HepG2 (cell line): ENCODE results near the gene EBF4. TPM values are rescaled to one million over a fixed set of nuclear protein-coding genes. Genes with fewer than 3 reads are reported as not detected.

ENCODE experiments used
- AKAP8 ChIP-seq: sonication (generic); formaldehyde crosslinking; IDR thresholded peaks from 2 replicates; pipeline ENCODE4 v1.5.1; 2020; ENCODE audit warnings: mild to moderate bottlenecking, missing genetic modification reagents
- ATM ChIP-seq: fragments of 450-650 bp; IDR thresholded peaks from 2 replicates; pipeline ENCODE4 v1.7.1; 2017; ENCODE audit warnings: mild to moderate bottlenecking, borderline replicate concordance
- FOXP1 ChIP-seq, 2 experiments: fragments of 450-650 bp in 1 of 2; IDR thresholded peaks; 2 replicates each; pipeline ENCODE4 v1.6.1; 2017 to 2018; ENCODE audit warnings: antibody characterized with exemption in 1 of 2
- GATA4 ChIP-seq: sonication (generic); IDR thresholded peaks from 2 replicates; pipeline ENCODE4 v1.6.1; 2016; ENCODE audit warnings: antibody characterized with exemption, low read depth, borderline replicate concordance
- ISX ChIP-seq: sonication (generic); formaldehyde crosslinking; conservative IDR thresholded peaks from 2 replicates; pipeline ENCODE4 v1.5.0; 2020; ENCODE audit warnings: missing genetic modification reagents
- KAT7 ChIP-seq: IDR thresholded peaks from 2 replicates; pipeline ENCODE4 v1.6.1; 2018; ENCODE audit warnings: borderline replicate concordance, missing compliant biosample characterization
- KDM3A ChIP-seq: IDR thresholded peaks from 2 replicates; pipeline ENCODE4 v1.6.1; 2018; ENCODE audit warnings: low read depth, missing compliant biosample characterization
- KDM5B ChIP-seq: sonication (generic); formaldehyde crosslinking; IDR thresholded peaks from 2 replicates; pipeline ENCODE4 v1.4.0; 2020; ENCODE audit warnings: missing genetic modification reagents, mild to moderate bottlenecking, borderline replicate concordance
- NFYB ChIP-seq: sonication (generic); formaldehyde crosslinking; IDR thresholded peaks from 2 replicates; pipeline ENCODE4 v1.4.0; 2020; ENCODE audit warnings: missing genetic modification reagents
- POLR2A ChIP-seq, 2 experiments: IDR thresholded peaks; 2 replicates each; pipeline ENCODE4 v1.6.1; 2011; ENCODE audit warnings: low read depth in 2 of 2, low read length in 2 of 2, mild to moderate bottlenecking in 1 of 2, moderate library complexity in 1 of 2; ENCODE audit not compliant: insufficient read depth in 1 of 2
- RAD51 ChIP-seq: fragments of 450-650 bp; IDR thresholded peaks from 2 replicates; pipeline ENCODE4 v1.6.1; 2016; ENCODE audit warnings: borderline replicate concordance
- REXO4 ChIP-seq: sonication (generic); formaldehyde crosslinking; IDR thresholded peaks from 2 replicates; pipeline ENCODE4 v1.8.0; 2022; ENCODE audit warnings: missing genetic modification reagents, mild to moderate bottlenecking, borderline replicate concordance
- RFX1 ChIP-seq: fragments of 450-650 bp; IDR thresholded peaks from 2 replicates; pipeline ENCODE4 v1.6.1; 2017
- SAP130 ChIP-seq: IDR thresholded peaks from 2 replicates; pipeline ENCODE4 v1.6.1; 2016; ENCODE audit warnings: low read depth
- SATB2 ChIP-seq: sonication (generic); formaldehyde crosslinking; IDR thresholded peaks from 2 replicates; pipeline ENCODE4 v1.5.0; 2020; ENCODE audit warnings: missing genetic modification reagents
- SKI ChIP-seq: fragments of 450-650 bp; IDR thresholded peaks from one replicate; pipeline ENCODE4 v1.6.1; 2018; ENCODE audit warnings: mild to moderate bottlenecking; ENCODE audit not compliant: partially characterized antibody
- SMC3 ChIP-seq: IDR thresholded peaks from 2 replicates; pipeline ENCODE4 v1.6.1; 2011; ENCODE audit warnings: low read length, improper control_type of control experiment
- SP5 ChIP-seq: IDR thresholded peaks from 2 replicates; pipeline ENCODE4 v1.6.1; 2016; ENCODE audit warnings: low read depth, borderline replicate concordance
- ZMYM3 ChIP-seq: sonication (generic); formaldehyde crosslinking; IDR thresholded peaks from 2 replicates; pipeline ENCODE4 v1.5.1; 2020; ENCODE audit warnings: mild to moderate bottlenecking, missing genetic modification reagents
- ZNF331 ChIP-seq: sonication (generic); formaldehyde crosslinking; IDR thresholded peaks from 2 replicates; pipeline ENCODE4 v1.4.0; 2020; ENCODE audit warnings: missing genetic modification reagents
- ZNF44 ChIP-seq: sonication (generic); formaldehyde crosslinking; IDR thresholded peaks from 2 replicates; pipeline ENCODE4 v1.5.1; 2020; ENCODE audit warnings: mild to moderate bottlenecking, missing genetic modification reagents
- ZNF468 ChIP-seq: sonication (generic); formaldehyde crosslinking; IDR thresholded peaks from 2 replicates; pipeline ENCODE4 v1.8.0; 2022; ENCODE audit warnings: mild to moderate bottlenecking, moderate library complexity, missing genetic modification reagents
- ZNF598 ChIP-seq: sonication (generic); formaldehyde crosslinking; IDR thresholded peaks from 2 replicates; pipeline ENCODE4 v1.5.1; 2020; ENCODE audit warnings: mild to moderate bottlenecking, missing genetic modification reagents, borderline replicate concordance
- ZNF607 ChIP-seq: sonication (generic); formaldehyde crosslinking; IDR thresholded peaks from 2 replicates; pipeline ENCODE4 v1.5.1; 2020; ENCODE audit warnings: missing genetic modification reagents, mild to moderate bottlenecking, borderline replicate concordance
- ZNF792 ChIP-seq: IDR thresholded peaks from 2 replicates; pipeline ENCODE4 v1.6.1; 2016
- ZNF879 ChIP-seq: sonication (generic); formaldehyde crosslinking; IDR thresholded peaks from 2 replicates; pipeline ENCODE4 v1.8.1; 2023; ENCODE audit warnings: missing genetic modification reagents
- polyA plus RNA-seq, 8 experiments: library from polyadenylated mRNA; depleted of rRNA in 3 of 8; stranded (reverse) in 7 of 8; unstranded in 1 of 8; fragments of >200 nt; fragmentation: Illumina TruSeq in 4 of 8; extraction: Trizol in 4 of 8; gene quantifications; 2 replicates each; pipeline versions ENCODE4 v1.2.1 to v1.2.3, GENCODE V29; 2011 to 2016; ENCODE audit warnings: low read depth in 4 of 8, missing spikeins in 1 of 8, mixed read lengths in 1 of 8; ENCODE audit not compliant: insufficient read depth in 1 of 8
- total RNA-seq, 5 experiments: library from RNA; depleted of rRNA; stranded (reverse); fragments of >200 nt; fragmentation: Illumina TruSeq; extraction: Trizol; gene quantifications; 2 replicates each; pipeline ENCODE4 v1.2.3, GENCODE V29; 2016; ENCODE audit warnings: low read depth in 1 of 5
- TF ChIP-seq, protein P1 (sequence below): sonication (generic); formaldehyde crosslinking; IDR thresholded peaks from 2 replicates; pipeline ENCODE4 v1.5.0; 2020; ENCODE audit warnings: missing genetic modification reagents
- TF ChIP-seq, protein P2 (sequence below): IDR thresholded peaks from 2 replicates; pipeline ENCODE4 v1.6.1; 2016; ENCODE audit warnings: control low read depth
- TF ChIP-seq, protein P3 (sequence below): sonication (generic); formaldehyde crosslinking; IDR thresholded peaks from 2 replicates; pipeline ENCODE4 v1.4.0; 2020; ENCODE audit warnings: mild to moderate bottlenecking, missing genetic modification reagents
- TF ChIP-seq, protein P4 (sequence below): sonication (generic); formaldehyde crosslinking; IDR thresholded peaks from 2 replicates; pipeline ENCODE4 v1.4.0; 2020; ENCODE audit warnings: missing genetic modification reagents

EBF4 gene
- total and polyA plus RNA-seq, 2 of the 13 experiments (the other 11 are each of a cell fraction or from before 2014, with no cell fraction given): 0.84 to 2.2 TPM

DNA sequence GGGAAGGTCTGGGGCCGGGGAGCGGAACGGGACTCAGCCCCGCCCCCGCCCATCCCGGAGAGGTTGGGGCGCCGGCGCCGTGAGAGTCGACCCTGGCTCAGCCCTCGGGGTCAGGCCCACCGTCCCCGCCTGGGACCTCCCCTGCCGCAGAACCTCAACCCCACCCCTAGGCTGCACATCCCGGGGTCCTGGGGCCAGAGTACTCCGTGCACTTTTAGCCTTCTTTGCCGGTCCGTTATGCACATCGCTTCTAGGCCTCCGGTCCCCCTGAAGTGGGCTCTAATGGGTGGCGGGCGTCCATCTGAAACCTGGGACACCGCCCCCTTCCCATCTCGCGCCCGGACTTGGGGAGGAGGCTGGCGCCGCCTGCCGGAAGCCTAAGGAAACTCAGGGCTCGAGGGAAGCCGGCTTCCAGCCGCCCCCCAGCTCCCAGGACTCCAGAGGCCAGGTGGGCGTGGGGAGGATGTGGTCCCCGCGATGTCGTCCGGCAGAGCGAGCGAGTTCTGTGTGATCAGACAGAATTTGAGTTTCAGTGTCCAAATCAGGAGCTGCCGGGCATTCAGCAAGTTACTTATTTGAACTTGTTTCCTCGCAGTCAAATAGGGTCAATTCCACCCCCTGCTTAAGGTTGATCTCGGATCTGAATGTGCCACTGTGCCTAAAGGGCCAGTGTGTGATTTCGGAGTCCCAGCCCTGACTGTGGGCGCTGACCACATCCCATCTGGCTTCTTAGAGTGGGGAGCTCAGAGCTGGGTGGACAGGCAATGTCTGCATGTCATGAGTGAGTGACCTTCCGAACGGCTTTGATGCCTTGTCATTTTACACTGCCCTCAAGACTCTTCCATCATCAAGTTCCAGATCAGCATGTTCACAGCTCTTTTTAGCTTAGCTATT lies 60.2 kb downstream of the EBF4 start (continued):
- no peak; the same call in 1 of the 2 replicates for TF ChIP-seq SMC3
- 0 out of 2 replicates have a peak, but pooled peaks have one; percentile 63 for TF ChIP-seq ZNF607 (CRISPR knock-in tag)
- no peak for TF ChIP-seq SATB2 (CRISPR knock-in tag)
- no peak for TF ChIP-seq GATA4
- no peak for TF ChIP-seq AKAP8 (CRISPR knock-in tag)
- TF ChIP-seq ISX: no peak
- no peak for TF ChIP-seq NFYB (CRISPR knock-in tag)
- TF ChIP-seq ZNF879 (CRISPR knock-in tag): no peak
- TF ChIP-seq SAP130 (CRISPR knock-in tag): peak; percentile 41; the same call in 1 of the 2 replicates
- no peak for TF ChIP-seq ZNF792 (CRISPR knock-in tag)
- TF ChIP-seq RAD51: no peak
- no peak for TF ChIP-seq REXO4
- TF ChIP-seq RFX1: no peak
- TF ChIP-seq POLR2A (IDR thresholded peaks at IDR 0.05; ENCODE audit: insufficient read depth in 1 of 2, low read depth in 2 of 2, low read length in 2 of 2): no peak
- TF ChIP-seq KAT7 (CRISPR knock-in tag): no peak
- no peak for TF ChIP-seq SKI
- TF ChIP-seq, protein P1, sequence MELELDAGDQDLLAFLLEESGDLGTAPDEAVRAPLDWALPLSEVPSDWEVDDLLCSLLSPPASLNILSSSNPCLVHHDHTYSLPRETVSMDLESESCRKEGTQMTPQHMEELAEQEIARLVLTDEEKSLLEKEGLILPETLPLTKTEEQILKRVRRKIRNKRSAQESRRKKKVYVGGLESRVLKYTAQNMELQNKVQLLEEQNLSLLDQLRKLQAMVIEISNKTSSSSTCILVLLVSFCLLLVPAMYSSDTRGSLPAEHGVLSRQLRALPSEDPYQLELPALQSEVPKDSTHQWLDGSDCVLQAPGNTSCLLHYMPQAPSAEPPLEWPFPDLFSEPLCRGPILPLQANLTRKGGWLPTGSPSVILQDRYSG (CRISPR knock-in tag): no peak
- no peak for TF ChIP-seq ATM
- no peak for TF ChIP-seq FOXP1 (IDR thresholded peaks at IDR 0.05)
- no peak for TF ChIP-seq FOXP1 (CRISPR knock-in tag; IDR thresholded peaks at IDR 0.05)
- TF ChIP-seq ZMYM3: peak; percentile 39; the same call in 1 of the 2 replicates
- TF ChIP-seq, protein P2, sequence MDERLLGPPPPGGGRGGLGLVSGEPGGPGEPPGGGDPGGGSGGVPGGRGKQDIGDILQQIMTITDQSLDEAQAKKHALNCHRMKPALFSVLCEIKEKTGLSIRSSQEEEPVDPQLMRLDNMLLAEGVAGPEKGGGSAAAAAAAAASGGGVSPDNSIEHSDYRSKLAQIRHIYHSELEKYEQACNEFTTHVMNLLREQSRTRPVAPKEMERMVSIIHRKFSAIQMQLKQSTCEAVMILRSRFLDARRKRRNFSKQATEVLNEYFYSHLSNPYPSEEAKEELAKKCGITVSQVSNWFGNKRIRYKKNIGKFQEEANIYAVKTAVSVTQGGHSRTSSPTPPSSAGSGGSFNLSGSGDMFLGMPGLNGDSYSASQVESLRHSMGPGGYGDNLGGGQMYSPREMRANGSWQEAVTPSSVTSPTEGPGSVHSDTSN: no peak
- TF ChIP-seq SP5 (CRISPR knock-in tag): no peak
- no peak for TF ChIP-seq ZNF331
- TF ChIP-seq KDM5B (CRISPR knock-in tag): peak; percentile 68; the same call in 1 of the 2 replicates
- TF ChIP-seq, protein P3, sequence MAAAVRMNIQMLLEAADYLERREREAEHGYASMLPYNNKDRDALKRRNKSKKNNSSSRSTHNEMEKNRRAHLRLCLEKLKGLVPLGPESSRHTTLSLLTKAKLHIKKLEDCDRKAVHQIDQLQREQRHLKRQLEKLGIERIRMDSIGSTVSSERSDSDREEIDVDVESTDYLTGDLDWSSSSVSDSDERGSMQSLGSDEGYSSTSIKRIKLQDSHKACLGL (CRISPR knock-in tag): no peak
- TF ChIP-seq ZNF598: peak; percentile 53; the same call in 1 of the 2 replicates
- no peak for TF ChIP-seq ZNF44 (CRISPR knock-in tag)
- TF ChIP-seq, protein P4, sequence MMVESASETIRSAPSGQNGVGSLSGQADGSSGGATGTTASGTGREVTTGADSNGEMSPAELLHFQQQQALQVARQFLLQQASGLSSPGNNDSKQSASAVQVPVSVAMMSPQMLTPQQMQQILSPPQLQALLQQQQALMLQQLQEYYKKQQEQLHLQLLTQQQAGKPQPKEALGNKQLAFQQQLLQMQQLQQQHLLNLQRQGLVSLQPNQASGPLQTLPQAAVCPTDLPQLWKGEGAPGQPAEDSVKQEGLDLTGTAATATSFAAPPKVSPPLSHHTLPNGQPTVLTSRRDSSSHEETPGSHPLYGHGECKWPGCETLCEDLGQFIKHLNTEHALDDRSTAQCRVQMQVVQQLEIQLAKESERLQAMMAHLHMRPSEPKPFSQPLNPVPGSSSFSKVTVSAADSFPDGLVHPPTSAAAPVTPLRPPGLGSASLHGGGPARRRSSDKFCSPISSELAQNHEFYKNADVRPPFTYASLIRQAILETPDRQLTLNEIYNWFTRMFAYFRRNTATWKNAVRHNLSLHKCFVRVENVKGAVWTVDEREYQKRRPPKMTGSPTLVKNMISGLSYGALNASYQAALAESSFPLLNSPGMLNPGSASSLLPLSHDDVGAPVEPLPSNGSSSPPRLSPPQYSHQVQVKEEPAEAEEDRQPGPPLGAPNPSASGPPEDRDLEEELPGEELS (CRISPR knock-in tag): no peak
- peak; percentile 28; the same call in 1 of the 2 replicates for TF ChIP-seq ZNF468 (CRISPR knock-in tag)
- TF ChIP-seq KDM3A (CRISPR knock-in tag): no peak
